Left lung (tissue), 10 donors: ENCODE data around the gene ZNF23. TPM values are rescaled to one million over a fixed set of nuclear protein-coding genes. Genes with fewer than 3 reads are reported as not detected.

ENCODE experiments used
- ATAC-seq: fragments of 200-7000 bp; cut with Tn5 transposase; one replicate; pipeline ENCODE4 v1.9.1; 2020; ENCODE audit warnings: moderate library complexity
- DNase-seq, 4 donors: peaks; one replicate each; pipeline ENCODE4 v3.0.0-alpha.2; 2013 to 2020
- H3K27ac ChIP-seq, 2 donors: fragments of 200-600 bp; sonication (generic) in 1 of 2; one replicate each; pipeline versions ENCODE4 v1.5.0 to v1.8.0; 2020 to 2021
- H3K27me3 ChIP-seq, 2 donors: fragments of 200-600 bp; sonication (generic) in 1 of 2; one replicate each; pipeline versions ENCODE4 v1.5.0 to v1.8.0; 2020 to 2021
- H3K36me3 ChIP-seq, 2 donors: fragments of 200-600 bp; sonication (generic) in 1 of 2; one replicate each; pipeline versions ENCODE4 v1.5.0 to v1.8.0; 2020 to 2021
- H3K4me1 ChIP-seq, 2 donors: fragments of 200-600 bp; one replicate each; pipeline ENCODE4 v1.8.0; 2021
- H3K4me3 ChIP-seq, 2 donors: fragments of 200-600 bp; sonication (generic) in 1 of 2; one replicate each; pipeline versions ENCODE4 v1.5.0 to v1.8.0; 2020 to 2021; ENCODE audit warnings: mild to moderate bottlenecking in 1 of 2
- H3K9me3 ChIP-seq, 2 donors: fragments of 200-600 bp; sonication (generic) in 1 of 2; one replicate each; pipeline versions ENCODE4 v1.5.0 to v1.8.0; 2020 to 2021
- intact Hi-C, 2 donors: fragments of 100-400 bp; cut with DNase I; formaldehyde crosslinking; loops; one replicate each; pipeline versions ENCODE4 v1.11.2 to v1.14.2; 2022
- polyA plus RNA-seq, 6 donors: library from polyadenylated mRNA; unstranded; fragments of 120-200 nt; gene quantifications; one replicate each; pipeline ENCODE4 v1.2.1, GENCODE V29; 2013; ENCODE audit not compliant: insufficient read length in 6 of 6
- total RNA-seq, 2 donors: library from RNA; stranded (reverse); fragmentation: NEBNext Ultra II Directional; extraction: Animal tissue kit (Norgen Biotek cat#: 25700); gene quantifications; one replicate each; pipeline ENCODE4 v1.2.1, GENCODE V29; 2021
- TF ChIP-seq, protein P1 (sequence below), 2 donors: fragments of 200-600 bp; sonication (generic) in 1 of 2; IDR thresholded peaks; one replicate each; pipeline versions ENCODE4 v1.5.0 to v1.8.0; 2021; ENCODE audit warnings: antibody characterized with exemption in 2 of 2
- donor health status: DM: no; HTN: yes; CAD: no.
- donor health status: DM: no; HTN: no; CAD: no.

The ZNF23 gene
- total and polyA plus RNA-seq, 8 donors: 6.8 to 19.9 (median 16.8) TPM

GRCh38 chr16:71473891-71474290, 11.8 kb upstream of the ZNF23 start:
- Histone ChIP-seq H3K36me3 (peaks cover 0 to 39% of the 10 kb centered on the region in 2 donors), H3K9me3 (no peaks in the 10 kb centered on the region), H3K4me1 (no peaks in the 10 kb centered on the region), H3K27me3 (no peaks in the 10 kb centered on the region), H3K4me3 (no peak overlapping the region), H3K27ac (no peak overlapping the region)
- intact Hi-C loops: no loop called here
- TF ChIP-seq, protein P1, sequence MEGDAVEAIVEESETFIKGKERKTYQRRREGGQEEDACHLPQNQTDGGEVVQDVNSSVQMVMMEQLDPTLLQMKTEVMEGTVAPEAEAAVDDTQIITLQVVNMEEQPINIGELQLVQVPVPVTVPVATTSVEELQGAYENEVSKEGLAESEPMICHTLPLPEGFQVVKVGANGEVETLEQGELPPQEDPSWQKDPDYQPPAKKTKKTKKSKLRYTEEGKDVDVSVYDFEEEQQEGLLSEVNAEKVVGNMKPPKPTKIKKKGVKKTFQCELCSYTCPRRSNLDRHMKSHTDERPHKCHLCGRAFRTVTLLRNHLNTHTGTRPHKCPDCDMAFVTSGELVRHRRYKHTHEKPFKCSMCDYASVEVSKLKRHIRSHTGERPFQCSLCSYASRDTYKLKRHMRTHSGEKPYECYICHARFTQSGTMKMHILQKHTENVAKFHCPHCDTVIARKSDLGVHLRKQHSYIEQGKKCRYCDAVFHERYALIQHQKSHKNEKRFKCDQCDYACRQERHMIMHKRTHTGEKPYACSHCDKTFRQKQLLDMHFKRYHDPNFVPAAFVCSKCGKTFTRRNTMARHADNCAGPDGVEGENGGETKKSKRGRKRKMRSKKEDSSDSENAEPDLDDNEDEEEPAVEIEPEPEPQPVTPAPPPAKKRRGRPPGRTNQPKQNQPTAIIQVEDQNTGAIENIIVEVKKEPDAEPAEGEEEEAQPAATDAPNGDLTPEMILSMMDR (IDR thresholded peaks at IDR 0.05): no peak
- DNase-seq (no peak), ATAC-seq (no peak)

GRCh38 chr16:71472931-71473330, 10.9 kb upstream of the ZNF23 start:
- intact Hi-C loops: no loop called here
- Histone ChIP-seq H3K4me3 (no peak overlapping the region), H3K27ac (no peak overlapping the region), H3K9me3 (no peaks in the 10 kb centered on the region), H3K36me3 (peaks cover 0 to 33% of the 10 kb centered on the region in 2 donors), H3K4me1 (no peaks in the 10 kb centered on the region), H3K27me3 (no peaks in the 10 kb centered on the region)
- ATAC-seq: no peak
- DNase-seq: no peak
- TF ChIP-seq, protein P1 (IDR thresholded peaks at IDR 0.05): no peak

GRCh38 chr16:71472051-71472450, 10.0 kb upstream of the ZNF23 start:
- DNase-seq (no peak), ATAC-seq (no peak)
- no peaks in the 10 kb centered on the region for H3K4me1 ChIP-seq
- intact Hi-C loops: no loop called here
- TF ChIP-seq, protein P1 (IDR thresholded peaks at IDR 0.05): no peak
- no peak overlapping the region for H3K27ac ChIP-seq
- no peak overlapping the region for H3K4me3 ChIP-seq
- no peaks in the 10 kb centered on the region for H3K27me3 ChIP-seq
- no peaks in the 10 kb centered on the region for H3K9me3 ChIP-seq
- peaks cover 0 to 25% of the 10 kb centered on the region in 2 donors for H3K36me3 ChIP-seq

DNA sequence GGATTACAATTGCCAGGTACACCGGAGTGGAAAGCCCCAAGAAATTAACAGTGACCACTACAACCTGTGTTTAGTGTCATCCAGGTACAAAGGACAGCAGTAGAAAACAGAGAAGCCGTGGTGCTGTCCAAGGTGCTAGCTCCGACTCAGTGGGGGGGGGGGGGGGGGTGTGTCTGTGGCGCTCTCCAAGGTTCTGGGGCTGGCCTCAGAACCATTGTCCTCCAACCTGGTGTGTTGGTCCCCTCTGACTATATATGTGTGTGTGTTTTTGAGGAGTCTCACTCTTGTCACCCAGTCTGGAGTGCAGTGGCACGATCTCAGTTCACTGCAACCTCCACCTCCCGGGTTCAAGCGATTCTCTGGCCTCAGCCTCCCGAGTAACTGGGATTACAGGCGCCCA, 5.8 kb upstream of the ZNF23 start:
- Histone ChIP-seq H3K27me3 (no peaks in the 10 kb centered on the region), H3K27ac (no peak overlapping the region), H3K9me3 (no peaks in the 10 kb centered on the region), H3K4me3 (no peak overlapping the region), H3K36me3 (no peaks in the 10 kb centered on the region), H3K4me1 (peaks cover under 1 to 2% of the 10 kb centered on the region in 2 donors)
- TF ChIP-seq, protein P1 (IDR thresholded peaks at IDR 0.05): no peak
- DNase-seq: peak in 2 of 4 donors; percentile 14 to 49
- intact Hi-C loops: no loop called here
- ATAC-seq: peak; percentile 79

GRCh38 chr16:71464231-71464630, 2.2 kb upstream of the ZNF23 start:
- H3K36me3 ChIP-seq: no peaks in the 10 kb centered on the region
- ATAC-seq (no peak), DNase-seq (no peak)
- no peak overlapping the region for H3K27ac ChIP-seq
- TF ChIP-seq, protein P1 (IDR thresholded peaks at IDR 0.05): no peak
- H3K4me3 ChIP-seq: no peak overlapping the region
- peaks cover 5 to 21% of the 10 kb centered on the region in 2 donors for H3K4me1 ChIP-seq
- intact Hi-C loops: no loop called here
- no peaks in the 10 kb centered on the region for H3K9me3 ChIP-seq
- no peaks in the 10 kb centered on the region for H3K27me3 ChIP-seq
